ENCODE measurements around the gene C2CD4C.
"Not testable (repeated sequence)": the region's sequence is repeated elsewhere in the genome, so short reads cannot be mapped to it uniquely, and the experiment has no call there.

C2CD4C gene

GRCh38 chr19:397941-398706 is 10.8 kb downstream of the C2CD4C start:
- no peak for DNase-seq

- DNase-seq, result no peak
Observed at GRCh38 chr19:397321-397720, 11.6 kb downstream of the C2CD4C start.

- DNase-seq, result no peak
Observed at GRCh38 chr19:395467-395866, 13.5 kb downstream of the C2CD4C start.

- DNase-seq, result not testable (repeated sequence)
Observed at GRCh38 chr19:394857-395256, 14.1 kb downstream of the C2CD4C start.

- not testable (repeated sequence) for DNase-seq
Observed at GRCh38 chr19:393560-393959, 15.4 kb downstream of the C2CD4C start.

- DNase-seq, result no peak
Observed at GRCh38 chr19:392375-392970, 16.5 kb downstream of the C2CD4C start.

GRCh38 chr19:391726-392374 is 17.1 kb downstream of the C2CD4C start:
- DNase-seq, result no peak

GRCh38 chr19:391207-391557 is 17.8 kb downstream of the C2CD4C start:
- DNase-seq, result no peak

GRCh38 chr19:390386-391206 is 18.4 kb downstream of the C2CD4C start:
- no peak for DNase-seq

- DNase-seq, result no peak
Observed at GRCh38 chr19:389935-390289, 19.0 kb downstream of the C2CD4C start.

GRCh38 chr19:389255-389934 is 19.6 kb downstream of the C2CD4C start:
- no peak for DNase-seq

- DNase-seq, result no peak
Observed at GRCh38 chr19:388691-389090, 20.3 kb downstream of the C2CD4C start.

GRCh38 chr19:387777-388176 is 21.2 kb downstream of the C2CD4C start:
- no peak for DNase-seq

- not testable (repeated sequence) for DNase-seq
Observed at GRCh38 chr19:386632-387301, 22.2 kb downstream of the C2CD4C start.

GRCh38 chr19:386189-386588 is 22.8 kb downstream of the C2CD4C start:
- DNase-seq, result not testable (repeated sequence)

GRCh38 chr19:384799-385169 is 24.2 kb downstream of the C2CD4C start:
- no peak for DNase-seq

GRCh38 chr19:383922-384798 is 24.8 kb downstream of the C2CD4C start:
- DNase-seq, result no peak

- no peak for DNase-seq
Observed at GRCh38 chr19:383040-383439, 25.9 kb downstream of the C2CD4C start.

- peak; percentile 62 for DNase-seq
Observed at GRCh38 chr19:382578-382977, 26.4 kb downstream of the C2CD4C start.

GRCh38 chr19:381901-382300 is 27.0 kb downstream of the C2CD4C start:
- DNase-seq, result not testable (repeated sequence)

GRCh38 chr19:380618-381219 is 28.2 kb downstream of the C2CD4C start:
- DNase-seq, result not testable (repeated sequence)

All from CD4-positive, alpha-beta T cell treated with Interleukin-4 for 4 hours (primary cell).